MCF 10A (cell line): ENCODE data around the gene BAZ1B. TPM values are rescaled to one million over a fixed set of nuclear protein-coding genes. Genes with fewer than 3 reads are reported as not detected.
"Not testable (repeated sequence)": the region's sequence is repeated elsewhere in the genome, so short reads cannot be mapped to it uniquely, and the experiment has no call there.

Experiments used
- BruUV-seq: library from RNA; stranded (reverse); fragments of 400-500 nt; replicated peaks from 2 replicates; lab custom pipeline; 2021; lab: Mats Ljungman, UMichigan
- CTCF ChIA-PET: fragments of 300-600 bp; sonication (Branson Sonifier 250); formaldehyde crosslinking; extraction: SDS; loops from one replicate; lab custom pipeline; 2021; ENCODE audit warnings: antibody characterized with exemption, inconsistent platforms; lab: Yijun Ruan, JAX
- POLR2A ChIA-PET: fragments of 300-600, 350-650 bp; sonication (Branson Sonifier 250); formaldehyde crosslinking; extraction: SDS; loops from one replicate; lab custom pipeline; 2020; ENCODE audit warnings: antibody characterized with exemption, inconsistent platforms; lab: Yijun Ruan, JAX
- DNase-seq: peaks from one replicate; pipeline ENCODE4 v3.0.0-alpha.2; 2018; ENCODE audit not compliant: unreplicated experiment
- H3K27ac Mint-ChIP-seq: one replicate; pipeline ENCODE4 v1.8.0; 2022; ENCODE audit warnings: mild to moderate bottlenecking, low read depth, mixed read lengths; ENCODE audit not compliant: unreplicated experiment
- H3K27me3 Mint-ChIP-seq: one replicate; pipeline ENCODE4 v1.8.0; 2022; ENCODE audit warnings: mixed read lengths; ENCODE audit not compliant: insufficient read depth, unreplicated experiment
- H3K36me3 Mint-ChIP-seq: one replicate; pipeline ENCODE4 v1.8.0; 2022; ENCODE audit warnings: mild to moderate bottlenecking, moderate library complexity, mixed read lengths; ENCODE audit not compliant: insufficient read depth, unreplicated experiment
- H3K4me1 Mint-ChIP-seq: one replicate; pipeline ENCODE4 v1.8.0; 2022; ENCODE audit warnings: mixed read lengths; ENCODE audit not compliant: insufficient read depth, unreplicated experiment
- H3K4me3 Mint-ChIP-seq: one replicate; pipeline ENCODE4 v1.8.0; 2022; ENCODE audit warnings: mild to moderate bottlenecking, moderate library complexity, mixed read lengths; ENCODE audit not compliant: unreplicated experiment
- H3K9me3 Mint-ChIP-seq: one replicate; pipeline ENCODE4 v1.8.0; 2022; ENCODE audit warnings: mixed read lengths; ENCODE audit not compliant: unreplicated experiment
- intact Hi-C: fragments of 100-400 bp; cut with micrococcal nuclease; formaldehyde crosslinking; loops from 2 replicates; pipeline ENCODE4 v1.14.1; 2022
- total RNA-seq: library from RNA; stranded (reverse); gene quantifications from 2 replicates; pipeline ENCODE4 v1.2.3, GENCODE V29; 2022
- TF ChIP-seq, protein P1 (sequence below): fragments of 200-600 bp; IDR thresholded peaks from one replicate; pipeline ENCODE4 v1.8.0; 2022; ENCODE audit warnings: antibody characterized with exemption, mild to moderate bottlenecking; ENCODE audit not compliant: unreplicated experiment

The BAZ1B gene
- total RNA-seq, 1 experiment from 2014 or later, result 86.7 TPM

DNA sequence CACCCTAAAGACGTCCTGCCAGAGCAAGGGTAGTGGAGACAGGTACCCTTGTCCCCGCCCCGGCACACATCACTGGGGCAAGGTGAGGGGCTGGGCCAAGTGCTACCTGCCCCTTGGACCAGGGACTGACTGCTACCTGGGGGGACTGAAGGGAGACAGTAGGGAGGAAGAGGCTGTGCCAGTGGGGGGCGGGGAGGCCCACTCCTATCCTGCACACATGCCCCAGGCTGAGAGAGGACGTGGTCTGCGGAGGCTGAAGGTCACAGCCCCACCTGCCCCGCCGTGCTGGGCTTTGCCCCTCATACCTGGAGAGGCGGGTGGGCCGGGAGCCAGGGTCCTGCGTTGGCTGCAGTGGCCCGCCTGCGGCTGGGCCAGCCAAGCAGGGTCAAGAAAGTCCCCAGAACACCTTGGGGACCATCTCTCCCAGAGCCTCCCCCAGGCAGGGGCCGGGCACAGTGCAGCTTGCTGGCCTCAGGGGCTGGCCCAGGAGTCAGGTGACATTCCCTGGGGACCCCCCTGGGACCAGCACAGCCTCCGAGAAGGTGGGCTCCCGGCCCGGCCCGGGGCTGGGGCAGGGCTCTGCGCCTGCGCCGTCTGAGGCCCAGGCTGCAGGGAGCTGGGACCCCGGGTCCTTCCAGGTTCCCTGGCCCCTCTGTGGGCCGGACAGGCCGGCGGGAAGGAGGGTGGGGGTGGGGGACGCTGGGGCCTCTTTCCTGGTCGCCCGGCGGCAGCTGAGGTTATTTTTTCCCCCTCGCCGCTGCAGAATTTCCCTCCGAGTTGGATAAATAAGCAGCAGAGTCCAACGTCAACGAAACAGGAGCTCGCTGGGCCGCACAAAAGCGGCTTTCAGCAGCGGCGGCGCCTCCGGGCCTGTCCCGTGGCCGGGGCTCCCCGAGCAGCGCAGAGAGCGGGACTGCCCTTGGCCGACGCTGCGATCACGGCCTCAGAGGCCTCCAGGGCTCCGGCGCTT, 98.3 kb downstream of the BAZ1B start:
- Mint-ChIP-seq H3K4me3 (no peak overlapping the region), H3K4me1 (no peaks in the 10 kb centered on the region), H3K36me3 (no peaks in the 10 kb centered on the region), H3K9me3 (no peaks in the 10 kb centered on the region), H3K27ac (no peak overlapping the region), H3K27me3 (no peaks in the 10 kb centered on the region)
- intact Hi-C loops, result no loop called here
- no peak for DNase-seq
- ChIA-PET CTCF (interaction anchor here (0.5 kb wide), 1 partner anchor 100 kb away, joined by 3 read pairs; no protein-coding TSS in a partner anchor), POLR2A (interaction anchor here (0.6 kb wide), 1 partner anchor 17 kb away, joined by 3 read pairs; no protein-coding TSS in a partner anchor)
- TF ChIP-seq, protein P1, sequence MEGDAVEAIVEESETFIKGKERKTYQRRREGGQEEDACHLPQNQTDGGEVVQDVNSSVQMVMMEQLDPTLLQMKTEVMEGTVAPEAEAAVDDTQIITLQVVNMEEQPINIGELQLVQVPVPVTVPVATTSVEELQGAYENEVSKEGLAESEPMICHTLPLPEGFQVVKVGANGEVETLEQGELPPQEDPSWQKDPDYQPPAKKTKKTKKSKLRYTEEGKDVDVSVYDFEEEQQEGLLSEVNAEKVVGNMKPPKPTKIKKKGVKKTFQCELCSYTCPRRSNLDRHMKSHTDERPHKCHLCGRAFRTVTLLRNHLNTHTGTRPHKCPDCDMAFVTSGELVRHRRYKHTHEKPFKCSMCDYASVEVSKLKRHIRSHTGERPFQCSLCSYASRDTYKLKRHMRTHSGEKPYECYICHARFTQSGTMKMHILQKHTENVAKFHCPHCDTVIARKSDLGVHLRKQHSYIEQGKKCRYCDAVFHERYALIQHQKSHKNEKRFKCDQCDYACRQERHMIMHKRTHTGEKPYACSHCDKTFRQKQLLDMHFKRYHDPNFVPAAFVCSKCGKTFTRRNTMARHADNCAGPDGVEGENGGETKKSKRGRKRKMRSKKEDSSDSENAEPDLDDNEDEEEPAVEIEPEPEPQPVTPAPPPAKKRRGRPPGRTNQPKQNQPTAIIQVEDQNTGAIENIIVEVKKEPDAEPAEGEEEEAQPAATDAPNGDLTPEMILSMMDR, result no peak
- BruUV-seq, result no TSS peak

DNA sequence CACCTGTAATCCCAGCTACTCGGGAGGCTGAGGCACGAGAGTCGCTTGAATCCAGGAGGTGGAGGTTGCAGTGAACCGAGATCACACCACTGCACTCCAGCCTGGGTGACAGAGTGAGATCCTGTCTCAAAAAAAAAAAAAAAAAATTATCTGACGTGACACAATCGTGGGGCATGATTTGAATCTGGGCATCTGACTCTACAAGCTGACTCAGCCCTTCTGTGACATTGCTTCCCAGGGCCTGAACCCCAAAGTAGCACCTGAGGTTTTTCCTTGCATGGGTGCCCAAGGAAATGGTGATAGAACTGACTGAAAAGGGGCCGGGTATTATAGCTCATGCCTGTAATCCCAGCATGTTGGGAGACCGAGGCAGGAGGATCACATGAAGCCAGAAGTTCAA, 101.5 kb downstream of the BAZ1B start:
- BruUV-seq, intact Hi-C loops, H3K27me3 Mint-ChIP-seq, DNase-seq, H3K4me3 Mint-ChIP-seq, H3K4me1 Mint-ChIP-seq, H3K27ac Mint-ChIP-seq, POLR2A ChIA-PET, H3K9me3 Mint-ChIP-seq, H3K36me3 Mint-ChIP-seq: not testable (repeated sequence)
- CTCF ChIA-PET, result interaction anchor here (0.6 kb wide), 1 partner anchor 1772 kb away, joined by 4 read pairs; no protein-coding TSS in a partner anchor

DNA sequence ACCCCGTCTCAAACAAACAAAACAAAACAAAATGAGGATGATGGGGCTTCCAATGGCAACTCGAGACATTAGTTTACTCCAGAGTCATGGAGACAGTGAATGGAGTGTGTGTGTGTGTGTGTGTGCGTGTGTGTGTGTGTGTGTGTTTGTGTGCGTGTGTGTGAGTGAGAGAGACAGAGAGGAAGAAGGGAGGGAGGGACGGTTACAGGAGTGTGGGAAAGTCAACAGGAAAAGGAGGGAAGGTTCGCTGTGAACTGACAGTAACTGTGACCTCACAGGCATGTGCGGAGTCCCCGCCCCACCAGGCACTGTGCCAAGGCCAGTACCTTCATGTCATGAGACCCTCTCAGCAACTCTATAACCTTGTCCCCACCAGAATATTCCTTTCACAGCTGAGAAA, 102.1 kb downstream of the BAZ1B start:
- H3K4me3 Mint-ChIP-seq, DNase-seq, H3K27ac Mint-ChIP-seq: not testable (repeated sequence)

DNA sequence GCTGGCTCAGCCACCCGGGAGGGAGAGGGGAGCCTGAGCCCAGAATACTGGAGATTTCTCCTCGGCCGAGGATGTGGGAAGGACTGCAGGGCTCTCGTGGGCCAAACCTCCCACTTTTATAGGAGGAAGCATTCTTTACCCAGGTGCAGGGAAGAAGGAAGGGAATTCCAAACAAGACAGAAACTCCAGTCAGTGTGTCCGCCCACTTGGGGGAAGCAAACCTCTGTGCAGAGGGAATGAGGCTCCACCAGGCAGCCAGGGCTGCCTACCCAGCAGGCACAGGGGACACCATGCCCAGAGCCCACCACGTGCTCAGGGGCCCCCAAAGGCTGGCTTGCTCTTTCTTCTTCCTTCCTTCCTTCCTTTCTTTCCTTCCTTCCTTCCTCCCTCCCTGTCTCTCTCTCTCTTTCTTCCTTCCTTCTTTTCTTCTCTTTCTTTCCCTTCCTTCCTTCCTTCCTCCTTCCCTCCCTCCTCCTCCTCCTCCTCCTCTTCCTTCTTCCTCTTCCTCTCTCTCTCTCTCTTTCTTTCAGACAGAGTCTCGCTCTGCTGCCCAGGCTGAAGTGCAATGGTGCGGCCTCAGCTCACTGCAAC, 103.9 kb downstream of the BAZ1B start:
- no peaks in the 10 kb centered on the region for H3K4me1 Mint-ChIP-seq
- no peak for DNase-seq
- no peak overlapping the region for H3K27ac Mint-ChIP-seq
- no peaks in the 10 kb centered on the region for H3K9me3 Mint-ChIP-seq
- no peaks in the 10 kb centered on the region for H3K36me3 Mint-ChIP-seq
- no peaks in the 10 kb centered on the region for H3K27me3 Mint-ChIP-seq
- ChIA-PET POLR2A (no interaction called here), CTCF (no interaction called here)
- no TSS peak for BruUV-seq
- H3K4me3 Mint-ChIP-seq, result no peak overlapping the region
- TF ChIP-seq, protein P1, result no peak
- intact Hi-C loops, result no loop called here

More for the DNA sequence above, 102.1 kb downstream of the BAZ1B start:
- H3K4me1 Mint-ChIP-seq, intact Hi-C loops, POLR2A ChIA-PET, H3K36me3 Mint-ChIP-seq, BruUV-seq, H3K9me3 Mint-ChIP-seq, CTCF ChIA-PET, H3K27me3 Mint-ChIP-seq: not testable (repeated sequence)

DNA sequence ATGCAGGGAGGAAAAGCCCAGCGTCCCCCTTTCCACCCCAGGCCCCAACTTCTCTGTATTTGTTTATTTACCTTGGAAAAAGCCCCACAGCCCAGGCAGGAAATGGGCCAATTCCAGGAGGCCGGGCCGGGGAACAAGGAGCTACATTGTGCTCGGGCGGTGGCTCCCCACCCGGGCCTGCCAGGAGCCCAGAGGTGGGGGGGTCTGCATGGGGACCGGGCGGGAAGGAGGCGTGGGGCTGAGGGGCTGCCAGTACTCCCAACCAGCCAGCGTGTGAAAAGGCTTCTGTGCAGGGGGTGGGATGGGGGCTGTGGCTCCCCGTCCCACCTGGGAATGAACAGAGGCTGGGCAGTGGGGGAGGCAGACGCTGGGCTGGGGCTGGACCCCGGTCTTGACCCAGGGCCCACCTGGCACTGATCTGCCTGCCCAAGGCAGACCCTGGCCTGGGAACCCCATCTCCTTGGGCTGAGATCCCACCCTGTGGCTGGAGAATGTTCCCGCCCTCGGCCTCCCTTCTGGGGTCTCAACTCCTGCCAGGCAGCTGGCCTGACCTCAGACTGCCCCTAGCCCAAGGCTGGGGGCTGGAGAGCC, 111.5 kb downstream of the BAZ1B start:
- H3K4me3 Mint-ChIP-seq, result not testable (repeated sequence)

DNA sequence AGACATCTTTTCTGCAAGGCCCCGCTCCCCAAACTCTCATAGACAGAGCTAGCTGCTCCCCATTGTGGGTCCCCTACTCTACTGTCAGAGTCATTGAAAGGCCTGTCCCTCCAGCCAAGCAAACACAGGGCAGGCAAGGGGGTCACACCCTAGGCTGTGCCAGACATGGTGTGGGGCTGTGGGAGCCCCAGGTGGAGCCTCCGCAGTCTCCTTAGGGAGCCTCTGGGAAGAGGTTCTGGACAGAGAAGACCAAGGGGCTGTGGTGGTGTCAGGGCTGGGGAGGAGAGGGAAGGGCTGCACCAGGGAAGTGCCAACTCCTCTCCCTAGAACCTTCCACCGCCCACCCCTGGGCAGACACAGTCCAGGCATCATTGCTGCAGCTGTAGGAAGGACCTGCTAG, 117.2 kb downstream of the BAZ1B start:
- DNase-seq, H3K27me3 Mint-ChIP-seq, intact Hi-C loops, H3K36me3 Mint-ChIP-seq, BruUV-seq, H3K4me3 Mint-ChIP-seq, POLR2A ChIA-PET, H3K4me1 Mint-ChIP-seq, H3K9me3 Mint-ChIP-seq, CTCF ChIA-PET, H3K27ac Mint-ChIP-seq: not testable (repeated sequence)

More for the DNA sequence above, 111.5 kb downstream of the BAZ1B start:
- BruUV-seq, intact Hi-C loops, H3K27me3 Mint-ChIP-seq, POLR2A ChIA-PET, H3K27ac Mint-ChIP-seq, CTCF ChIA-PET, H3K9me3 Mint-ChIP-seq, H3K4me1 Mint-ChIP-seq, H3K36me3 Mint-ChIP-seq, DNase-seq: not testable (repeated sequence)
